SK-N-SH (cell line): ENCODE data around the gene DSCAML1. TPM values are rescaled to one million over a fixed set of nuclear protein-coding genes. Genes with fewer than 3 reads are reported as not detected.

Source experiments
- CTCF ChIA-PET: fragments of 300-600, 350-600 bp; formaldehyde crosslinking; extraction: SDS; loops from one replicate; lab custom pipeline; 2021; lab: Yijun Ruan, JAX
- POLR2A ChIA-PET: fragments of 350-600 bp; sonication (Branson Sonifier 250); formaldehyde crosslinking; extraction: SDS; loops from one replicate; lab custom pipeline; 2020; ENCODE audit warnings: antibody characterized with exemption, inconsistent platforms; lab: Yijun Ruan, JAX
- DNase-seq: peaks from one replicate; pipeline ENCODE4 v3.0.0; 2012
- H2AFZ ChIP-seq: fragments of 200-600 bp; sonication (generic); 2 replicates; pipeline ENCODE4 v1.8.1; 2016; ENCODE audit warnings: antibody characterized with exemption, mild to moderate bottlenecking, low read depth
- H3F3A ChIP-seq: fragments of 200-600 bp; sonication (generic); replicated peaks from 2 replicates; pipeline ENCODE3; 2016; ENCODE audit warnings: antibody characterized with exemption, mild to moderate bottlenecking; ENCODE audit not compliant: insufficient read depth
- H3K27ac ChIP-seq, 2 experiments: fragments of 200-500 bp in 1 of 2; fragments of 200-600 bp in 1 of 2; sonication (Bioruptor generic) in 1 of 2; sonication (generic), shearing (Covaris generic) in 1 of 2; 2 replicates each; pipeline versions ENCODE4 v1.5.1 to v1.6.1; 2014 to 2016; ENCODE audit warnings: low read depth in 2 of 2, inconsistent platforms in 1 of 2, low read length in 1 of 2, mild to moderate bottlenecking in 1 of 2, mixed read lengths in 1 of 2
- H3K27me3 ChIP-seq: fragments of 200-600 bp; sonication (generic), shearing (Covaris generic); 2 replicates; pipeline ENCODE4 v1.6.1; 2016; ENCODE audit warnings: mixed run types; ENCODE audit not compliant: insufficient read depth
- H3K36me3 ChIP-seq, 2 experiments: fragments of 200-500 bp in 1 of 2; fragments of 200-600 bp in 1 of 2; sonication (Bioruptor generic) in 1 of 2; sonication (generic) in 1 of 2; replicated peaks in 1 of 2; 2 replicates each; pipeline versions ENCODE3 to v1.5.1; 2014 to 2016; ENCODE audit warnings: low read length in 1 of 2, mild to moderate bottlenecking in 1 of 2; ENCODE audit not compliant: insufficient read depth in 2 of 2, control insufficient read depth in 1 of 2
- H3K4me1 ChIP-seq, 2 experiments: fragments of 200-500 bp in 1 of 2; fragments of 200-600 bp in 1 of 2; sonication (Bioruptor generic) in 1 of 2; sonication (generic), shearing (Covaris generic) in 1 of 2; 2 replicates each; pipeline versions ENCODE4 v1.5.1 to v1.6.1; 2014 to 2016; ENCODE audit warnings: low read depth in 1 of 2, low read length in 1 of 2, mixed run types in 1 of 2; ENCODE audit not compliant: insufficient read depth in 2 of 2, control insufficient read depth in 1 of 2
- H3K4me2 ChIP-seq: fragments of 200-600 bp; sonication (generic), shearing (Covaris generic); 2 replicates; pipeline ENCODE4 v1.6.1; 2017; ENCODE audit warnings: mixed run types
- H3K4me3 ChIP-seq, 2 experiments: fragments of 200-500 bp in 1 of 2; fragments of 200-600 bp in 1 of 2; sonication (Bioruptor generic) in 1 of 2; sonication (generic), shearing (Covaris generic) in 1 of 2; 2 replicates each; pipeline versions ENCODE4 v1.5.1 to v1.8.1; 2014 to 2016; ENCODE audit warnings: low read depth in 2 of 2, inconsistent platforms in 1 of 2, low read length in 1 of 2, mild to moderate bottlenecking in 1 of 2, mixed read lengths in 1 of 2, moderate library complexity in 1 of 2
- H3K79me2 ChIP-seq: fragments of 200-600 bp; sonication (generic); 2 replicates; pipeline ENCODE4 v1.8.1; 2017; ENCODE audit warnings: mild to moderate bottlenecking; ENCODE audit not compliant: insufficient read depth
- H3K9ac ChIP-seq: fragments of 200-600 bp; sonication (generic); 2 replicates; pipeline ENCODE4 v1.6.1; 2017; ENCODE audit warnings: mixed run types
- H3K9me2 ChIP-seq: fragments of 200-600 bp; sonication (generic); 2 replicates; pipeline ENCODE4 v1.6.1; 2017; ENCODE audit warnings: mixed run types
- H3K9me3 ChIP-seq: fragments of 200-600 bp; sonication (generic); 2 replicates; pipeline ENCODE4 v1.6.1; 2017; ENCODE audit warnings: mixed run types, mild to moderate bottlenecking, moderate library complexity
- H4K20me1 ChIP-seq: fragments of 200-600 bp; sonication (generic); 2 replicates; pipeline ENCODE4 v1.6.1; 2017; ENCODE audit warnings: mild to moderate bottlenecking, mixed run types; ENCODE audit not compliant: insufficient read depth
- ELF1 ChIP-seq: IDR thresholded peaks from 2 replicates; pipeline ENCODE4 v1.4.0; 2012
- EP300 ChIP-seq, 2 experiments: IDR thresholded peaks; 2 replicates each; pipeline versions ENCODE4 v1.4.0 to v1.6.1; 2012; ENCODE audit warnings: borderline replicate concordance in 1 of 2, low read depth in 1 of 2, low read length in 1 of 2
- GABPA ChIP-seq: IDR thresholded peaks from 2 replicates; pipeline ENCODE4 v1.4.0; 2012; ENCODE audit warnings: low read depth, mild to moderate bottlenecking
- GATA2 ChIP-seq: sonication (generic); formaldehyde crosslinking; IDR thresholded peaks from 2 replicates; pipeline ENCODE4 v1.5.0; 2020; ENCODE audit warnings: mild to moderate bottlenecking, missing genetic modification reagents
- JUND ChIP-seq: IDR thresholded peaks from 2 replicates; pipeline ENCODE4 v1.4.0; 2012
- MXI1 ChIP-seq: IDR thresholded peaks from 2 replicates; pipeline ENCODE4 v1.6.1; 2012; ENCODE audit warnings: mild to moderate bottlenecking, low read depth, low read length, improper control_type of control experiment
- PBX3 ChIP-seq: IDR thresholded peaks from 2 replicates; pipeline ENCODE4; 2012
- POLR2AphosphoS5 ChIP-seq: IDR thresholded peaks from 2 replicates; pipeline ENCODE4 v1.6.1; 2012; ENCODE audit warnings: low read depth, low read length
- RAD21 ChIP-seq: IDR thresholded peaks from 2 replicates; pipeline ENCODE4 v1.6.1; 2012; ENCODE audit warnings: mild to moderate bottlenecking, low read length
- RCOR1 ChIP-seq: fragments of 150-350 bp; IDR thresholded peaks from 2 replicates; pipeline ENCODE4 v1.6.1; 2017; ENCODE audit warnings: antibody characterized with exemption, low read length
- RXRA ChIP-seq: IDR thresholded peaks from 2 replicates; pipeline ENCODE4 v1.4.0; 2012; ENCODE audit warnings: low read depth, mild to moderate bottlenecking, borderline replicate concordance
- SIN3A ChIP-seq: IDR thresholded peaks from 2 replicates; pipeline ENCODE4 v1.6.1; 2012; ENCODE audit warnings: low read depth, mild to moderate bottlenecking, low read length, moderate library complexity, borderline replicate concordance
- SMC3 ChIP-seq: IDR thresholded peaks from 2 replicates; pipeline ENCODE4 v1.6.1; 2012; ENCODE audit warnings: low read depth, low read length, improper control_type of control experiment
- TEAD4 ChIP-seq: IDR thresholded peaks from 2 replicates; pipeline ENCODE4 v1.4.0; 2012; ENCODE audit warnings: mild to moderate bottlenecking, borderline replicate concordance; ENCODE audit not compliant: insufficient read depth
- USF2 ChIP-seq: fragments of 150-350 bp; IDR thresholded peaks from 2 replicates; pipeline ENCODE4 v1.6.1; 2017; ENCODE audit warnings: antibody characterized with exemption, low read length, low read depth, borderline replicate concordance
- WGBS: methylation state at CpG from one replicate; pipeline ENCODE4 v1.1.6; 2017; ENCODE audit warnings: low lambda C conversion rate; 5-methylcytosine and 5-hydroxymethylcytosine counted together
- polyA plus RNA-seq, 3 experiments: library from polyadenylated mRNA; depleted of rRNA; stranded (reverse); fragments of >200 nt; gene quantifications; 2 replicates each; pipeline ENCODE4 v1.2.3, GENCODE V29; 2012
- TF ChIP-seq, protein P1 (sequence below): fragments of 200-600 bp; sonication (generic); IDR thresholded peaks from 2 replicates; pipeline ENCODE4 v1.6.1; 2017; ENCODE audit warnings: antibody characterized with exemption, mild to moderate bottlenecking, moderate library complexity

Gene DSCAML1
- polyA plus RNA-seq, 1 of the 3 experiments (the other 2 are of a cell fraction), result not detected

GRCh38 chr11:117478126-117478860 is 318.7 kb downstream of the DSCAML1 start:
- Histone ChIP-seq H3K27ac (no peak overlapping the region), H3K27me3 (no peaks in the 10 kb centered on the region), H3K4me1 (peaks cover 0 to 19% of the 10 kb centered on the region in 2 experiments; a peak in 1 of 4 replicates), H3K9ac (no peak overlapping the region), H3K9me3 (no peaks in the 10 kb centered on the region), H3F3A (no peaks in the 10 kb centered on the region), H3K79me2 (no peaks in the 10 kb centered on the region), H3K9me2 (no peaks in the 10 kb centered on the region), H2AFZ (no peak overlapping the region), H3K4me3 (no peak overlapping the region), H4K20me1 (no peaks in the 10 kb centered on the region), H3K4me2 (no peak overlapping the region), H3K36me3 (no peaks in the 10 kb centered on the region)
- WGBS, result 61% methylated on average over 12 of the region's 13 CpGs
- TF ChIP-seq RCOR1, result no peak
- TF ChIP-seq RAD21, result no peak
- TF ChIP-seq USF2, result no peak
- no peak for TF ChIP-seq GATA2 (CRISPR knock-in tag)
- no peak for TF ChIP-seq ELF1
- TF ChIP-seq SIN3A, result no peak
- TF ChIP-seq, protein P1, sequence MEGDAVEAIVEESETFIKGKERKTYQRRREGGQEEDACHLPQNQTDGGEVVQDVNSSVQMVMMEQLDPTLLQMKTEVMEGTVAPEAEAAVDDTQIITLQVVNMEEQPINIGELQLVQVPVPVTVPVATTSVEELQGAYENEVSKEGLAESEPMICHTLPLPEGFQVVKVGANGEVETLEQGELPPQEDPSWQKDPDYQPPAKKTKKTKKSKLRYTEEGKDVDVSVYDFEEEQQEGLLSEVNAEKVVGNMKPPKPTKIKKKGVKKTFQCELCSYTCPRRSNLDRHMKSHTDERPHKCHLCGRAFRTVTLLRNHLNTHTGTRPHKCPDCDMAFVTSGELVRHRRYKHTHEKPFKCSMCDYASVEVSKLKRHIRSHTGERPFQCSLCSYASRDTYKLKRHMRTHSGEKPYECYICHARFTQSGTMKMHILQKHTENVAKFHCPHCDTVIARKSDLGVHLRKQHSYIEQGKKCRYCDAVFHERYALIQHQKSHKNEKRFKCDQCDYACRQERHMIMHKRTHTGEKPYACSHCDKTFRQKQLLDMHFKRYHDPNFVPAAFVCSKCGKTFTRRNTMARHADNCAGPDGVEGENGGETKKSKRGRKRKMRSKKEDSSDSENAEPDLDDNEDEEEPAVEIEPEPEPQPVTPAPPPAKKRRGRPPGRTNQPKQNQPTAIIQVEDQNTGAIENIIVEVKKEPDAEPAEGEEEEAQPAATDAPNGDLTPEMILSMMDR, result no peak
- no peak for TF ChIP-seq PBX3
- no peak for TF ChIP-seq POLR2AphosphoS5
- no peak for TF ChIP-seq JUND
- no peak for TF ChIP-seq TEAD4
- TF ChIP-seq EP300 (IDR thresholded peaks at IDR 0.05; ENCODE audit: borderline replicate concordance in 1 of 2, low read depth in 1 of 2, low read length in 1 of 2), result no peak
- TF ChIP-seq RXRA, result no peak
- no peak for TF ChIP-seq SMC3
- TF ChIP-seq GABPA, result no peak
- TF ChIP-seq MXI1, result no peak
- CTCF ChIA-PET, result interaction anchor here (0.8 to 2.2 kb wide), 3 partner anchors 12 to 23 kb away, joined by 3 to 7 read pairs (median 3); no protein-coding TSS in a partner anchor
- DNase-seq, result no peak
- POLR2A ChIA-PET, result no interaction called here
